HepG2 (cell line): Measurements from ENCODE around the gene RPS8. TPM values are rescaled to one million over a fixed set of nuclear protein-coding genes. Genes with fewer than 3 reads are reported as not detected.
A peak's percentile ranks its signal among the peaks of the same experiment; 100 is the strongest.

ENCODE experiments used
- ATAC-seq: fragments of 200-7000 bp; cut with Tn5 transposase; 3 replicates; pipeline ENCODE4 v1.9.1; 2020; ENCODE audit warnings: mild to moderate bottlenecking, moderate library complexity
- BruUV-seq: library from RNA; stranded (reverse); fragments of 400-500 nt; replicated peaks from 2 replicates; lab custom pipeline; 2021; lab: Mats Ljungman, UMichigan
- CTCF ChIA-PET: fragments of 300-600 bp; formaldehyde crosslinking; extraction: SDS; loops from one replicate; lab custom pipeline; 2021; ENCODE audit warnings: low total read pairs, inconsistent platforms, low intra/inter-chr PET ratio; lab: Yijun Ruan, JAX
- POLR2A ChIA-PET: fragments of 350-600 bp; sonication (Branson Sonifier 250); formaldehyde crosslinking; loops from one replicate; lab custom pipeline; 2020; ENCODE audit warnings: antibody characterized with exemption, inconsistent platforms; lab: Yijun Ruan, JAX
- DNase-seq: peaks from one replicate; pipeline ENCODE4 v3.0.0-alpha.2; 2015; ENCODE audit warnings: low spot score
- FAIRE-seq: peaks from 3 replicates; lab custom pipeline; 2011; peaks lifted over from hg19 to GRCh38; lab: Jason Lieb, UNC
- H2AFZ ChIP-seq: one replicate; pipeline ENCODE4 v1.6.1; 2011; ENCODE audit warnings: low read length, inconsistent platforms
- H3K27ac ChIP-seq: fragments of 300-600 bp; 3 replicates; pipeline ENCODE4 v1.8.0; 2011; ENCODE audit warnings: mixed run types, mild to moderate bottlenecking, mixed read lengths, low read length, inconsistent platforms; ENCODE audit not compliant: insufficient read depth; ENCODE audit errors: extremely low read length
- H3K27me3 ChIP-seq, 2 experiments: fragments of 200-600 bp in 1 of 2; 2 replicates in 1 of 2; 3 replicates in 1 of 2; pipeline versions ENCODE4 v1.6.0 to v1.8.0; 2011; ENCODE audit warnings: low read length in 2 of 2, mild to moderate bottlenecking in 2 of 2, moderate library complexity in 2 of 2, inconsistent platforms in 1 of 2; ENCODE audit not compliant: insufficient read depth in 2 of 2, control insufficient read depth in 1 of 2
- H3K36me3 ChIP-seq, 2 experiments: fragments of 200-600 bp in 1 of 2; replicated peaks in 1 of 2; 2 replicates in 1 of 2; 3 replicates in 1 of 2; pipeline versions ENCODE4 v1.5.1 to v1.8.0; 2011; ENCODE audit warnings: low read length in 2 of 2, inconsistent platforms in 1 of 2; ENCODE audit not compliant: insufficient read depth in 2 of 2, control insufficient read depth in 1 of 2
- H3K4me1 ChIP-seq: 2 replicates; pipeline ENCODE4 v1.5.1; 2012; ENCODE audit warnings: low read length, inconsistent platforms; ENCODE audit not compliant: insufficient read depth
- H3K4me2 ChIP-seq: 2 replicates; pipeline ENCODE4 v1.6.0; 2011; ENCODE audit warnings: low read depth, low read length, inconsistent platforms
- H3K4me3 ChIP-seq, 3 experiments: fragments of 200-600 bp in 1 of 3; sonication (generic), shearing (Covaris generic) in 1 of 3; replicated peaks in 1 of 3; 2 replicates each; pipeline ENCODE4 v1.5.1; 2011 to 2016; ENCODE audit warnings: low read length in 3 of 3, inconsistent platforms in 2 of 3, low read depth in 2 of 3, mild to moderate bottlenecking in 2 of 3, control low read depth in 1 of 3, mixed read lengths in 1 of 3; ENCODE audit not compliant: insufficient read depth in 1 of 3
- H3K79me2 ChIP-seq: one replicate; pipeline ENCODE4 v1.6.1; 2011; ENCODE audit warnings: low read length, inconsistent platforms; ENCODE audit not compliant: insufficient read depth
- H3K9ac ChIP-seq: 2 replicates; pipeline ENCODE4 v1.6.0; 2011; ENCODE audit warnings: mild to moderate bottlenecking, low read depth, low read length, inconsistent platforms; ENCODE audit not compliant: insufficient read depth
- H3K9me3 ChIP-seq: 2 replicates; pipeline ENCODE4 v1.5.1; 2012; ENCODE audit warnings: mild to moderate bottlenecking, low read length
- H4K20me1 ChIP-seq: 2 replicates; pipeline ENCODE4 v1.6.0; 2011; ENCODE audit warnings: inconsistent platforms, mild to moderate bottlenecking, low read length, moderate library complexity; ENCODE audit not compliant: insufficient read depth
- HNRNPLL ChIP-seq: fragments of 200-400 bp; formaldehyde crosslinking; IDR thresholded peaks from 2 replicates; pipeline ENCODE4 v1.6.1; 2017; ENCODE audit warnings: mild to moderate bottlenecking, low read depth, low read length; ENCODE audit not compliant: poor library complexity, severe bottlenecking
- MTF2 ChIP-seq: sonication (generic); formaldehyde crosslinking; IDR thresholded peaks from 2 replicates; pipeline ENCODE4 v1.5.0; 2020; ENCODE audit warnings: missing genetic modification reagents, borderline replicate concordance
- ZBTB7A ChIP-seq: sonication (generic); formaldehyde crosslinking; IDR thresholded peaks from 2 replicates; pipeline ENCODE4 v1.8.0; 2022; ENCODE audit warnings: mild to moderate bottlenecking, missing genetic modification reagents
- ZNF383 ChIP-seq: sonication (generic); formaldehyde crosslinking; IDR thresholded peaks from 2 replicates; pipeline ENCODE4 v1.4.0; 2020; ENCODE audit warnings: missing genetic modification reagents, mild to moderate bottlenecking, borderline replicate concordance
- WGBS: methylation state at CpG from one replicate; pipeline ENCODE4 v1.1.6; 2017; ENCODE audit warnings: low lambda C conversion rate; 5-methylcytosine and 5-hydroxymethylcytosine counted together
- in situ Hi-C: cut with HindIII; loops from 2 replicates; pipeline ENCODE4 v1.10.0; 2017; ENCODE audit warnings: low pct_unique_long_range_greater_than_20kb; ENCODE audit not compliant: extremely low pct_ligation_motif_present
- intact Hi-C: fragments of 100-400 bp; cut with micrococcal nuclease; formaldehyde crosslinking; loops from one replicate; pipeline ENCODE4 v1.10.0; 2022; ENCODE audit not compliant: unreplicated experiment
- polyA plus RNA-seq, 8 experiments: library from polyadenylated mRNA; depleted of rRNA in 3 of 8; stranded (reverse) in 7 of 8; unstranded in 1 of 8; fragments of >200 nt; fragmentation: Illumina TruSeq in 4 of 8; extraction: Trizol in 4 of 8; gene quantifications; 2 replicates each; pipeline versions ENCODE4 v1.2.1 to v1.2.3, GENCODE V29; 2011 to 2016; ENCODE audit warnings: low read depth in 4 of 8, missing spikeins in 1 of 8, mixed read lengths in 1 of 8; ENCODE audit not compliant: insufficient read depth in 1 of 8
- total RNA-seq, 5 experiments: library from RNA; depleted of rRNA; stranded (reverse); fragments of >200 nt; fragmentation: Illumina TruSeq; extraction: Trizol; gene quantifications; 2 replicates each; pipeline ENCODE4 v1.2.3, GENCODE V29; 2016; ENCODE audit warnings: low read depth in 1 of 5
- TF ChIP-seq, protein P1 (sequence below): sonication (generic); formaldehyde crosslinking; IDR thresholded peaks from 2 replicates; pipeline ENCODE4 v1.4.0; 2020; ENCODE audit warnings: mild to moderate bottlenecking, missing genetic modification reagents
- TF ChIP-seq, protein P2 (sequence below): sonication (generic); formaldehyde crosslinking; IDR thresholded peaks from 2 replicates; pipeline ENCODE4 v1.4.0; 2020; ENCODE audit warnings: mild to moderate bottlenecking, missing genetic modification reagents

Gene RPS8
- total and polyA plus RNA-seq, 2 of the 13 experiments (the other 11 are each of a cell fraction or from before 2014, with no cell fraction given): 2,628 to 2,822 TPM

- TF ChIP-seq ZNF383 (CRISPR knock-in tag): no peak
- TF ChIP-seq HNRNPLL: peak; percentile 88
- TF ChIP-seq, all 625 proteins: peak for 255
Observed at GRCh38 chr1:44739307-44740178, 35.8 kb upstream of the RPS8 start, which contains the start of gene KIF2C (continued).

DNA sequence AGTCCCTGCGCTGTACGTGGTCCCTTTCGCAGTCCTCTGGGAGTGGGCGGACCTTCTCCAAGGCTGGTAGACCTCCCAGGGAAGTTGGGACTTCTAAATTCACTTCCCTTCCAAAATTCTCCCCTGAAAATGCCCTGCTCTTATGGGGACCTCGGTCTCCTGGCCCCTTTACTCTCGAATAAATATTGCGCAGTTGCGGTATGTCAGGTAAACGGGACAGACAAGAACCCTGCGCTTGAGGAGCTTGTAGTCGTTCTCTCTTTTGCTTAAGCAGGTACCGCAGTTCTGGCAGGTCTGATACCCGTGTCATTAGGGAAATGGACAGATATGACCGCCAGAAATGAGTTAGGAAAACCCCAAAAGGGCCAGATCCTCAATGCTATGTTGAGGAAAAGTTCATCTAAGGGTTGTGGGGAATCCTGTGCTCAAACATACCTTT, 35.1 kb upstream of the RPS8 start:
- Histone ChIP-seq H2AFZ (peak overlapping the region; percentile 66), H4K20me1 (no peaks in the 10 kb centered on the region), H3K4me3 (peak overlapping the region; percentile 76 to 93 (median 88)), H3K9ac (peak overlapping the region; percentile 90), H3K36me3 (peaks cover 5 to 14% of the 10 kb centered on the region in 2 experiments), H3K4me1 (peaks cover 48% of the 10 kb centered on the region), H3K4me2 (peak overlapping the region; percentile 95), H3K27ac (peak overlapping the region; percentile 70), H3K27me3 (no peaks in the 10 kb centered on the region; a peak in 1 of 5 replicates), H3K9me3 (no peaks in the 10 kb centered on the region), H3K79me2 (peaks cover 38% of the 10 kb centered on the region)
- peak; percentile 66 for ATAC-seq
- TF ChIP-seq, protein P1, sequence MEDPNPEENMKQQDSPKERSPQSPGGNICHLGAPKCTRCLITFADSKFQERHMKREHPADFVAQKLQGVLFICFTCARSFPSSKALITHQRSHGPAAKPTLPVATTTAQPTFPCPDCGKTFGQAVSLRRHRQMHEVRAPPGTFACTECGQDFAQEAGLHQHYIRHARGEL (CRISPR knock-in tag): 0 out of 2 replicates have a peak, but pooled peaks have one; percentile 39
- TF ChIP-seq, protein P2, sequence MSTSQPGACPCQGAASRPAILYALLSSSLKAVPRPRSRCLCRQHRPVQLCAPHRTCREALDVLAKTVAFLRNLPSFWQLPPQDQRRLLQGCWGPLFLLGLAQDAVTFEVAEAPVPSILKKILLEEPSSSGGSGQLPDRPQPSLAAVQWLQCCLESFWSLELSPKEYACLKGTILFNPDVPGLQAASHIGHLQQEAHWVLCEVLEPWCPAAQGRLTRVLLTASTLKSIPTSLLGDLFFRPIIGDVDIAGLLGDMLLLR (CRISPR knock-in tag): 0 out of 2 replicates have a peak, but pooled peaks have one; percentile 8
- no peak for TF ChIP-seq MTF2 (CRISPR knock-in tag)
- 0 out of 2 replicates have a peak, but pooled peaks have one; percentile 7 for TF ChIP-seq ZBTB7A (CRISPR knock-in tag)
- POLR2A ChIA-PET: interaction anchor here (2.9 kb wide), 1 partner anchor 9 kb away, joined by 10 read pairs; the partner anchor contains the start of gene RNU5D-1
- TSS peak; percentile 91 for BruUV-seq
- CTCF ChIA-PET: no interaction called here
- WGBS: 2% methylated on average over 13 of the region's 14 CpGs
- in situ Hi-C loops (no loop called here), intact Hi-C loops (no loop called here)
- no peak for DNase-seq
- FAIRE-seq: no peak
